Panc1 (cell line): Measurements from ENCODE around the gene IFI27L2.

Experiments
- POLR2AphosphoS5 ChIP-seq: IDR thresholded peaks from 2 replicates; pipeline ENCODE4 v1.6.1; 2012; ENCODE audit warnings: mild to moderate bottlenecking, low read depth, low read length, moderate library complexity
- TF ChIP-seq, protein P1 (sequence below): fragments of 450-650 bp; IDR thresholded peaks from 2 replicates; pipeline ENCODE4 v1.5.1; 2017; ENCODE audit warnings: mild to moderate bottlenecking
- TF ChIP-seq, protein P2 (sequence below), 2 experiments: IDR thresholded peaks; 2 replicates each; pipeline ENCODE4 v1.6.1; 2011 to 2012; ENCODE audit warnings: low read depth in 2 of 2, control low read depth in 1 of 2, low read length in 1 of 2, mild to moderate bottlenecking in 1 of 2, moderate library complexity in 1 of 2; ENCODE audit not compliant: insufficient read depth in 1 of 2

DNA sequence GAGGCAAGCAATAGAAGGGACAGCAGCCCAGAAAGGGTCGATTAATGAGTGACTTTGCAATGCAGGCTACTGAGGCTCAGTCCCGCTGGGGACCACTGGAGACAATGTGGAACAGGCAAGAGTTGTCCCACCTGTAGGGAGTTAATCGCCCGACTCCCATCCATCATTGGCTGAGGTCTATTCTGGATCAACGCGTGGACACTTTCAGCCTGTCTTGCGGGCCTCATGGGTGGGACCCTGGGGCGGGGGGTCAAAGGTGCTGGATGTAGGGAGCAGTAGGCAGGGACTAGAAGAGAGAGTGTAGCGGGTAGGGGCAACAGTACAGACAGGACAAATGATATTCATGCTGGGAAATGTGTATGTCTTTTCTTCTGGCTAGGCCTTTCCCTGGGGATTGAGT lies 6.1 kb downstream of the IFI27L2 start:
- TF ChIP-seq, protein P1, sequence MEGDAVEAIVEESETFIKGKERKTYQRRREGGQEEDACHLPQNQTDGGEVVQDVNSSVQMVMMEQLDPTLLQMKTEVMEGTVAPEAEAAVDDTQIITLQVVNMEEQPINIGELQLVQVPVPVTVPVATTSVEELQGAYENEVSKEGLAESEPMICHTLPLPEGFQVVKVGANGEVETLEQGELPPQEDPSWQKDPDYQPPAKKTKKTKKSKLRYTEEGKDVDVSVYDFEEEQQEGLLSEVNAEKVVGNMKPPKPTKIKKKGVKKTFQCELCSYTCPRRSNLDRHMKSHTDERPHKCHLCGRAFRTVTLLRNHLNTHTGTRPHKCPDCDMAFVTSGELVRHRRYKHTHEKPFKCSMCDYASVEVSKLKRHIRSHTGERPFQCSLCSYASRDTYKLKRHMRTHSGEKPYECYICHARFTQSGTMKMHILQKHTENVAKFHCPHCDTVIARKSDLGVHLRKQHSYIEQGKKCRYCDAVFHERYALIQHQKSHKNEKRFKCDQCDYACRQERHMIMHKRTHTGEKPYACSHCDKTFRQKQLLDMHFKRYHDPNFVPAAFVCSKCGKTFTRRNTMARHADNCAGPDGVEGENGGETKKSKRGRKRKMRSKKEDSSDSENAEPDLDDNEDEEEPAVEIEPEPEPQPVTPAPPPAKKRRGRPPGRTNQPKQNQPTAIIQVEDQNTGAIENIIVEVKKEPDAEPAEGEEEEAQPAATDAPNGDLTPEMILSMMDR = no peak
- TF ChIP-seq, protein P2, sequence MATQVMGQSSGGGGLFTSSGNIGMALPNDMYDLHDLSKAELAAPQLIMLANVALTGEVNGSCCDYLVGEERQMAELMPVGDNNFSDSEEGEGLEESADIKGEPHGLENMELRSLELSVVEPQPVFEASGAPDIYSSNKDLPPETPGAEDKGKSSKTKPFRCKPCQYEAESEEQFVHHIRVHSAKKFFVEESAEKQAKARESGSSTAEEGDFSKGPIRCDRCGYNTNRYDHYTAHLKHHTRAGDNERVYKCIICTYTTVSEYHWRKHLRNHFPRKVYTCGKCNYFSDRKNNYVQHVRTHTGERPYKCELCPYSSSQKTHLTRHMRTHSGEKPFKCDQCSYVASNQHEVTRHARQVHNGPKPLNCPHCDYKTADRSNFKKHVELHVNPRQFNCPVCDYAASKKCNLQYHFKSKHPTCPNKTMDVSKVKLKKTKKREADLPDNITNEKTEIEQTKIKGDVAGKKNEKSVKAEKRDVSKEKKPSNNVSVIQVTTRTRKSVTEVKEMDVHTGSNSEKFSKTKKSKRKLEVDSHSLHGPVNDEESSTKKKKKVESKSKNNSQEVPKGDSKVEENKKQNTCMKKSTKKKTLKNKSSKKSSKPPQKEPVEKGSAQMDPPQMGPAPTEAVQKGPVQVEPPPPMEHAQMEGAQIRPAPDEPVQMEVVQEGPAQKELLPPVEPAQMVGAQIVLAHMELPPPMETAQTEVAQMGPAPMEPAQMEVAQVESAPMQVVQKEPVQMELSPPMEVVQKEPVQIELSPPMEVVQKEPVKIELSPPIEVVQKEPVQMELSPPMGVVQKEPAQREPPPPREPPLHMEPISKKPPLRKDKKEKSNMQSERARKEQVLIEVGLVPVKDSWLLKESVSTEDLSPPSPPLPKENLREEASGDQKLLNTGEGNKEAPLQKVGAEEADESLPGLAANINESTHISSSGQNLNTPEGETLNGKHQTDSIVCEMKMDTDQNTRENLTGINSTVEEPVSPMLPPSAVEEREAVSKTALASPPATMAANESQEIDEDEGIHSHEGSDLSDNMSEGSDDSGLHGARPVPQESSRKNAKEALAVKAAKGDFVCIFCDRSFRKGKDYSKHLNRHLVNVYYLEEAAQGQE (IDR thresholded peaks at IDR 0.05; ENCODE audit: insufficient read depth in 1 of 2, low read depth in 2 of 2, low read length in 1 of 2) = no peak
- TF ChIP-seq POLR2AphosphoS5 = no peak
